Fibroblast of lung (primary cell): ENCODE data around the gene CDC42SE1. TPM values are rescaled to one million over a fixed set of nuclear protein-coding genes. Genes with fewer than 3 reads are reported as not detected.

Experiments used
- DNase-seq, 2 donors: peaks; one replicate each; pipeline versions ENCODE4 v3.0.0 to v3.0.0-alpha.2; 2010; ENCODE audit warnings: low read depth in 2 of 2
- H2AFZ ChIP-seq: 2 replicates; pipeline ENCODE4 v1.5.1; 2012; ENCODE audit warnings: low read length, control low read depth, inconsistent platforms
- H3K27ac ChIP-seq: 2 replicates; pipeline ENCODE4 v1.5.1; 2011; ENCODE audit warnings: low read length, control low read depth; ENCODE audit not compliant: insufficient read depth
- H3K27me3 ChIP-seq: 2 replicates; pipeline ENCODE4 v1.5.1; 2011; ENCODE audit warnings: mild to moderate bottlenecking, low read length; ENCODE audit not compliant: control insufficient read depth, insufficient read depth
- H3K36me3 ChIP-seq: 2 replicates; pipeline ENCODE4 v1.5.1; 2011; ENCODE audit warnings: low read length; ENCODE audit not compliant: control insufficient read depth, insufficient read depth
- H3K4me1 ChIP-seq: 2 replicates; pipeline ENCODE4 v1.5.1; 2011; ENCODE audit warnings: low read length; ENCODE audit not compliant: control insufficient read depth, insufficient read depth; ENCODE audit errors: extremely low read depth
- H3K4me2 ChIP-seq: 2 replicates; pipeline ENCODE4 v1.5.1; 2011; ENCODE audit warnings: low read length, control low read depth; ENCODE audit not compliant: insufficient read depth; ENCODE audit errors: extremely low read depth
- H3K4me3 ChIP-seq, 4 experiments: fragments of 200-600 bp in 1 of 4; sonication (generic) in 1 of 4; replicated peaks in 1 of 4; 2 replicates each; pipeline ENCODE4 v1.5.1; 2011 to 2016; ENCODE audit warnings: low read length in 4 of 4, low read depth in 3 of 4, mild to moderate bottlenecking in 3 of 4, control low read depth in 2 of 4, inconsistent platforms in 1 of 4, mixed read lengths in 1 of 4; ENCODE audit not compliant: insufficient read depth in 1 of 4; ENCODE audit errors: control extremely low read depth in 1 of 4
- H3K79me2 ChIP-seq: 2 replicates; pipeline ENCODE4 v1.5.1; 2012; ENCODE audit warnings: mild to moderate bottlenecking, low read length, inconsistent platforms; ENCODE audit not compliant: control insufficient read depth, insufficient read depth
- H3K9ac ChIP-seq: 2 replicates; pipeline ENCODE4 v1.5.1; 2011; ENCODE audit warnings: mild to moderate bottlenecking, low read length, control low read depth; ENCODE audit not compliant: insufficient read depth
- H3K9me3 ChIP-seq: 2 replicates; pipeline ENCODE4 v1.5.1; 2012; ENCODE audit warnings: low read depth, low read length; ENCODE audit not compliant: control insufficient read depth, insufficient read depth
- H4K20me1 ChIP-seq: 2 replicates; pipeline ENCODE4 v1.5.1; 2011; ENCODE audit warnings: low read length; ENCODE audit not compliant: control insufficient read depth, insufficient read depth; ENCODE audit errors: extremely low read depth
- CTCF ChIP-seq, 2 donors: IDR thresholded peaks in 1 of 2; conservative IDR thresholded peaks in 1 of 2; 1 replicate in 1 of 2; 2 replicates in 1 of 2; pipeline ENCODE4 v1.5.1; 2011 to 2012; ENCODE audit warnings: low read length in 2 of 2, control low read depth in 1 of 2, inconsistent platforms in 1 of 2, low read depth in 1 of 2, mild to moderate bottlenecking in 1 of 2
- EZH2 ChIP-seq: IDR thresholded peaks from 2 replicates; pipeline ENCODE4 v1.5.1; 2012; ENCODE audit warnings: low read length, control low read depth, mild to moderate bottlenecking; ENCODE audit errors: missing control alignments
- polyA plus RNA-seq, 2 donors: library from polyadenylated mRNA; depleted of rRNA in 1 of 2; stranded (reverse) in 1 of 2; unstranded in 1 of 2; fragments of >200 nt; gene quantifications; 2 replicates each; pipeline ENCODE4 v1.2.1, GENCODE V29; 2011 to 2012; ENCODE audit warnings: missing spikeins in 1 of 2
- total RNA-seq: library from RNA; depleted of rRNA; stranded (reverse); fragments of >200 nt; gene quantifications from 2 replicates; pipeline ENCODE4 v1.2.1, GENCODE V29; 2014

The CDC42SE1 gene
- total and polyA plus RNA-seq, 2 donors (not counting 1 experiment from before 2014, with no cell fraction given), result 36.5 to 49.9 TPM

- Histone ChIP-seq H4K20me1 (no peaks in the 10 kb centered on the region), H3K4me2 (no peak overlapping the region), H3K4me1 (no peaks in the 10 kb centered on the region), H3K4me3 (no peak overlapping the region), H3K79me2 (no peaks in the 10 kb centered on the region), H3K9me3 (no peaks in the 10 kb centered on the region), H3K27ac (no peak overlapping the region), H2AFZ (no peak overlapping the region), H3K9ac (no peak overlapping the region), H3K36me3 (no peaks in the 10 kb centered on the region), H3K27me3 (no peaks in the 10 kb centered on the region)
- TF ChIP-seq EZH2 (no peak), CTCF (conservative IDR thresholded peaks at IDR 0.05 in 1 of 2, IDR thresholded peaks at IDR 0.05 in 1 of 2; ENCODE audit: low read depth in 1 of 2, low read length in 2 of 2) (no peak)
- DNase-seq, result no peak
These were observed 19.9 kb downstream of the CDC42SE1 start for GRCh38 chr1:151039521-151039920.

GRCh38 chr1:151037032-151037431 is 22.4 kb downstream of the CDC42SE1 start:
- Histone ChIP-seq H4K20me1 (no peaks in the 10 kb centered on the region), H3K4me1 (no peaks in the 10 kb centered on the region), H3K27ac (no peak overlapping the region), H3K4me3 (no peak overlapping the region), H2AFZ (no peak overlapping the region), H3K4me2 (no peak overlapping the region), H3K9me3 (no peaks in the 10 kb centered on the region), H3K79me2 (no peaks in the 10 kb centered on the region), H3K9ac (no peak overlapping the region), H3K27me3 (no peaks in the 10 kb centered on the region), H3K36me3 (no peaks in the 10 kb centered on the region)
- DNase-seq, result no peak
- no peak for TF ChIP-seq EZH2
- TF ChIP-seq CTCF (conservative IDR thresholded peaks at IDR 0.05 in 1 of 2, IDR thresholded peaks at IDR 0.05 in 1 of 2; ENCODE audit: low read depth in 1 of 2, low read length in 2 of 2), result no peak

- Histone ChIP-seq H3K4me3 (no peak within 1 kb of the TSS), H3K36me3 (no peaks in the 10 kb centered on the region), H3K4me2 (no peak within 1 kb of the TSS), H3K9ac (no peak within 1 kb of the TSS), H4K20me1 (no peaks in the 10 kb centered on the region), H3K9me3 (no peaks in the 10 kb centered on the region), H3K27me3 (no peaks in the 10 kb centered on the region), H3K4me1 (no peaks in the 10 kb centered on the region), H3K27ac (no peak within 1 kb of the TSS), H3K79me2 (no peaks in the 10 kb centered on the region), H2AFZ (no peak within 1 kb of the TSS)
- TF ChIP-seq EZH2, result no peak
- TF ChIP-seq CTCF (conservative IDR thresholded peaks at IDR 0.05 in 1 of 2, IDR thresholded peaks at IDR 0.05 in 1 of 2; ENCODE audit: low read depth in 1 of 2, low read length in 2 of 2), result no peak
- no peak for DNase-seq
These were observed 23.1 kb downstream of the CDC42SE1 start, which contains the start of gene BNIPL for GRCh38 chr1:151036356-151036755. Gene BNIPL, plus strand, starts transcription at chr1:151036586. Its CDS starts 140 bp downstream, at chr1:151036726.
